GM20000 (cell line): Measurements from ENCODE around the gene METTL26.

Source experiments
- DNase-seq: peaks from one replicate; pipeline ENCODE4 v3.0.0; 2012; ENCODE audit warnings: low spot score
- TF ChIP-seq, protein P1 (sequence below): IDR thresholded peaks from 2 replicates; pipeline ENCODE4 v1.5.1; 2012; ENCODE audit warnings: mild to moderate bottlenecking, control low read depth; ENCODE audit errors: extremely low read depth, missing control alignments

The METTL26 gene

DNA sequence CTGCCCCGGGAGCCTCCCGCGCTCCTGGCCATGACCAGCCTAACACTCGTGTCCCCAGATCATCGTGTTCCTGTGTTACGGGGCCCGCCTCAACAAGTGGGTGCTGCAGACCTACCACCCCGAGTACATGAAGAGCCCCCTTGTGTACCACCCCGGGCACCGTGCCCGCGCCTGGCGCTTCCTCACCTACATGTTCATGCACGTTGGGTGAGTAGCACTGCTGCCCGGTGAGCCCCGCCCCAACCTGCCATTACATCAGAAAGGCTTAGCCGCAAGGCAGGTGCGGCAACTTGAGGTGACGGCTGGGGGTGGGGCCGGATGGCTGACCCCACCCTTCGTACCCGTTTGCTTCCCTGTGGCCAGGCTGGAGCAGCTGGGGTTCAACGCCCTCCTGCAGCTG, 40.8 kb upstream of the METTL26 start:
- TF ChIP-seq, protein P1, sequence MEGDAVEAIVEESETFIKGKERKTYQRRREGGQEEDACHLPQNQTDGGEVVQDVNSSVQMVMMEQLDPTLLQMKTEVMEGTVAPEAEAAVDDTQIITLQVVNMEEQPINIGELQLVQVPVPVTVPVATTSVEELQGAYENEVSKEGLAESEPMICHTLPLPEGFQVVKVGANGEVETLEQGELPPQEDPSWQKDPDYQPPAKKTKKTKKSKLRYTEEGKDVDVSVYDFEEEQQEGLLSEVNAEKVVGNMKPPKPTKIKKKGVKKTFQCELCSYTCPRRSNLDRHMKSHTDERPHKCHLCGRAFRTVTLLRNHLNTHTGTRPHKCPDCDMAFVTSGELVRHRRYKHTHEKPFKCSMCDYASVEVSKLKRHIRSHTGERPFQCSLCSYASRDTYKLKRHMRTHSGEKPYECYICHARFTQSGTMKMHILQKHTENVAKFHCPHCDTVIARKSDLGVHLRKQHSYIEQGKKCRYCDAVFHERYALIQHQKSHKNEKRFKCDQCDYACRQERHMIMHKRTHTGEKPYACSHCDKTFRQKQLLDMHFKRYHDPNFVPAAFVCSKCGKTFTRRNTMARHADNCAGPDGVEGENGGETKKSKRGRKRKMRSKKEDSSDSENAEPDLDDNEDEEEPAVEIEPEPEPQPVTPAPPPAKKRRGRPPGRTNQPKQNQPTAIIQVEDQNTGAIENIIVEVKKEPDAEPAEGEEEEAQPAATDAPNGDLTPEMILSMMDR: no peak
- no peak for DNase-seq

DNA sequence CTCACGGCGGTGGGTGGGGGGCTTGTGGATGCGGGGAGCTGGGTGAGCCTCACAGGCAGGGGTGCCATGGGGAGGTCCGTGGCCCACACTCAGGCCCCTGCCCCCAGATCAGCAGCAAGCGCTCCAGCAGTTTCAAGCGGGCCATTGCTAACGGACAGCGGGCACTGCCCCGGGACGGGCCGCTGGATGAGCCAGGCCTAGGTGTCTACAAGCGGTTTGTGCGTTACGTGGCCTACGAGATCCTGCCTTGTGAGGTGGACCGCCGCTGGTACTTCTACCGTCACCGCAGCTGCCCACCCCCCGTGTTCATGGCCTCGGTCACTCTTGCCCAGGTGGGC, 40.4 kb upstream of the METTL26 start:
- TF ChIP-seq, protein P1: no peak
- DNase-seq: no peak

DNA sequence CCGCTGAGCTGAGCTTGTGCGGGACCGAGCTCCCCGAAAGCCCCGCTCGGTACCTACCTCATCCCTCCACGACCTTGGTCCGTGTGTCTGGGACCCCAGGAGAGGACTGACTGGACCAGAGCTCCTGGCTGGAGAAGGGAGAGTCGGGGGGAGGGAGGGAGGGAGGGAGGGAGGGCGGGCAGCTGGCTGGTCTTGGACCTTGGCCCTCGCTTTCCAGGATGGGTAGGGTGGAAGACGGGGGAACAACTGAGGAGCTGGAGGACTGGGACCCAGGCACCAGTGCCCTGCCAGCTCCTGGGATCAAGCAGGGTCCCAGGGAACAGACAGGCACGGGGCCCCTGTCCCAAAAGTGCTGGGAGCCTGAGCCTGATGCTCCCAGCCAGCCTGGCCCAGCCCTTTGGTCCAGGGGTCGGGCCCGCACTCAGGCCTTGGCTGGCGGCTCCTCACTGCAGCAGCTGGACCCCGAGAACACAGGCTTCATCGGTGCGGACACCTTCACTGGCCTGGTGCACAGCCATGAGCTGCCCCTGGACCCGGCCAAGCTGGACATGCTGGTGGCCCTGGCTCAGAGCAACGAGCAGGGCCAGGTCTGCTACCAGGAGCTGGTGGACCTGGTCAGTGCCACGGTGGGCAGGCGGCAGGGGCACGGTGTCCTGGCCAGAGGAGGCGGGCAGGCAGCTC, 39.9 kb upstream of the METTL26 start:
- TF ChIP-seq, protein P1: no peak
- DNase-seq: no peak

DNA sequence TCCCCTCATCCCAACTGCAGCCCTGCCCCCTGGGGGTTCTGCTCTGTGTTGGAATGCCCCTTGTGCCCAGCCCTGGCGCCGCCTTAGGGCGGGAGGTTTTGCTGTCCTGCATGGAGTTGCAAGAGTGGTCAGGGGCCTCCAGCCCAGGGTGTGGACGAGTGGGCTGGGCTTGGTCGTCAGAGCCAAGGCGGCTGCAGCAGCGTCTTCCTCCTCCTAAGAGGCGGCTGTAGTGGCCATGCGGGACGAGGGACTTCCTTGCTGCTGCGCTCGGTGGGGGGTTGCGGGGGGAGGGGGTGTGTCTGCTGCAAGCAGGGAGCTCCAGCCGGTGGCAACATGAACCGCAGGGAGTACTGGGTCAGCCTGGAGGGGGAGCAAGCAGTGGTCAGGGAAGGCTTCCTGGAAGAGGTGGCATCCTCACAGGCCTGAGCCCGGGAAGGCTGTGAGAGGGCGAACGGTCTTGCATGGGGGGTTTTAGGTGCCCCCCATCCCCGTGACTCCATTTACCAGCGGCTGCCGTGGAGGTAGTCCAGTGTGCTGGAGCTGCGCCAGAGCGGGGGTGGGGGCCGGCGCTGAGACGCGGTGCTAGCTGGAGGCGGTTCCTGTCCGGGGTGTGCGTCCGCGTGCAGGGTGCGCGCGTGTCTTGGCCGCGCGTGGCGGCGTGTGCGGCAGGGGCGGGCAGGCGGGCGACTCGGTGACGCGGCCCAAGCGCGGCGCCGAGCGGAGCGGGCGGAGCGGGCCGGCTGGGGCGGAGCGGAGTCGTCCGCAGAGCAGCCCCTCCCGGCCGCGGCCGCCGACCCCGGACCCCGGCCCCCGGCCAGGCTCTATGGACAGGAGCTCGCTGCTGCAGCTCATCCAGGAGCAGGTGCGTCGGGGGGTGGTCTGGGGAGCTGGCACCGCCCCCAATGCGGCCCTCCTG, 39.1 kb upstream of the METTL26 start, which contains the start of gene RHBDL1:
Gene RHBDL1, plus strand, starts transcription at position 704 of the 916 bp plus-strand sequence. Its CDS starts 120 bp downstream, at position 824.
- no peak for DNase-seq
- TF ChIP-seq, protein P1: no peak

DNA sequence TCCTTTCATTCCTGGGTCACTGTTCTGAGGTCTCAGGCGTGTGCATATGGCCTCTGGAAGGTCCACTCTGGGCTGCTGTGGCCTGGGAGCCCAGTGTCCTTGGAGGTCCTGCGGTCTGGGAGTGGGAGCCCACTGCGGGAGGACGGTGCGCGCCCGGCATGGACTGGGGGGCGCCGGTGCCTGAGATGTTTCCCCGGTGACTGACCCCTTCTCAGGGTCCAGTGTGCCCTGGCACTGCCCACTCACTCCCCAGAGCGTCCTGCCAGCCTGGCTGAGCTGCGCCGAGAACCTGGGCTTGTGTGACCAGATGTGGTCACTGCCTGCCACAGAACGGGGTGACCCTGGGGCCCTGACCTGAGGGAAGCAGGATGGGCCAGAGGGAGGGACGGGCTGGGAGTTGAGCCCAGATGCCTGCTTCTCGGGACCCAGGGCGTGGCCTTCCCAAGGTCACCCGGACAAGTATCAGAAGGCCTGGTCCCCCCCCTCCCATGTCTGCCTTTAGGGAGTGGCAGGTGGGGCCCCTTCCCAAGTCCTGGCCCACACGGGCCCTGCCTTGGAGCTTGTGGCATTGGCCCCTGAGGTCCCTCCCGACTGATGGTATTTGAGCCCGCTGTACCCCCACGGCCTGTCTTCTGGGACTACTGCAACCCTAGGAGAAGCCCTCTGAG, 38.2 kb upstream of the METTL26 start:
- TF ChIP-seq, protein P1: no peak
- no peak for DNase-seq

DNA sequence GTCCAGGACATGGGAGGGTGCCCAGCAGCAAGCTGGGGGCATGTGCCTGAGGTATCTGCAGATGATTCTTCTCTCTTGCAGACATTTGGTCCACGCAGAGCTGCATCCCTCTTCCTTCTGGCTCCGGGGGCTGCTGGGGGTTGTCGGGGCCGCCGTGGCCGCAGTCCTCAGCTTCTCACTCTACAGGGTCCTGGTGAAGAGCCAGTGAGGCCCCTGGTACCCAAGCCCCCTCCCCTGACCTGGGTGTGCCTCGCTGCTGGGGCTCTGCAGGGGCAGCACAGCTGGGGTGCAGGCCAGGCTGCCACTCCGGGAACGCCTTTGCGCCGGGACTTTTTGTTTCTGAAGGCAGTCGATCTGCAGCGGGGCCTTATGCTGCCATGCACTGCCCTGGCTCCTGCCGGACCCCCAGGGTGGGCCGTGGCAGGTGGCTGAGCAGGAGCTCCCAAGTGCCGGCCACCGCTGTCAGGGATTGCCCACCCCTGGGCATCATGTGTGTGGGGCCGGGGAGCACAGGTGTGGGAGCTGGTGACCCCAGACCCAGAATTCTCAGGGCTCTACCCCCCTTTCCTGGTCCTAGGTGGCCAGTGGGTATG, 37.4 kb upstream of the METTL26 start:
- TF ChIP-seq, protein P1: no peak
- no peak for DNase-seq
